ENCODE results near the gene ZBTB1. TPM values are rescaled to one million over a fixed set of nuclear protein-coding genes. Genes with fewer than 3 reads are reported as not detected.
A peak's percentile ranks its signal among the peaks of the same experiment; 100 is the strongest.

Gene ZBTB1
- total RNA-seq, 1 experiment from 2014 or later: 29.4 TPM

GRCh38 chr14:64478634-64479250, 25.8 kb upstream of the ZBTB1 start:
- Mint-ChIP-seq H3K36me3 (ENCODE audit: insufficient read depth, unreplicated experiment) (no peaks in the 10 kb centered on the region), H3K9me3 (ENCODE audit: low read depth, unreplicated experiment) (no peaks in the 10 kb centered on the region), H3K4me3 (ENCODE audit: low read depth, unreplicated experiment) (no peak overlapping the region), H3K27me3 (ENCODE audit: unreplicated experiment) (no peaks in the 10 kb centered on the region), H3K27ac (ENCODE audit: unreplicated experiment) (no peak overlapping the region), H3K4me1 (ENCODE audit: low read depth, unreplicated experiment) (no peaks in the 10 kb centered on the region)
- no TSS peak for BruUV-seq (replicated peaks)
- peak; percentile 17 for TF ChIP-seq CTCF (IDR thresholded peaks at IDR 0.05; ENCODE audit: unreplicated experiment)
- intact Hi-C loops (cut with micrococcal nuclease; ENCODE audit: unreplicated experiment): loop anchor here (1.0 to 5.0 kb wide), 2 partner anchors 46 to 134 kb away; no protein-coding TSS in a partner anchor
- CTCF ChIA-PET: interaction anchor here (0.6 to 2.4 kb wide), 4 partner anchors 60 to 140 kb away, joined by 3 to 18 read pairs (median 3); no protein-coding TSS in a partner anchor
- peak; percentile 9 for DNase-seq

GRCh38 chr14:64488590-64489099, 15.9 kb upstream of the ZBTB1 start:
- Mint-ChIP-seq H3K27me3 (ENCODE audit: unreplicated experiment) (no peaks in the 10 kb centered on the region), H3K4me3 (ENCODE audit: low read depth, unreplicated experiment) (no peak overlapping the region), H3K36me3 (ENCODE audit: insufficient read depth, unreplicated experiment) (no peaks in the 10 kb centered on the region), H3K4me1 (ENCODE audit: low read depth, unreplicated experiment) (no peaks in the 10 kb centered on the region), H3K27ac (ENCODE audit: unreplicated experiment) (no peak overlapping the region), H3K9me3 (ENCODE audit: low read depth, unreplicated experiment) (no peaks in the 10 kb centered on the region)
- no peak for TF ChIP-seq CTCF (IDR thresholded peaks at IDR 0.05; ENCODE audit: unreplicated experiment)
- no TSS peak for BruUV-seq (replicated peaks)
- DNase-seq: no peak
- intact Hi-C loops (cut with micrococcal nuclease; ENCODE audit: unreplicated experiment): no loop called here
- CTCF ChIA-PET: no interaction called here

- Mint-ChIP-seq H3K27me3 (ENCODE audit: unreplicated experiment) (no peaks in the 10 kb centered on the region), H3K4me3 (ENCODE audit: low read depth, unreplicated experiment) (no peak overlapping the region), H3K9me3 (ENCODE audit: low read depth, unreplicated experiment) (no peaks in the 10 kb centered on the region), H3K4me1 (ENCODE audit: low read depth, unreplicated experiment) (no peaks in the 10 kb centered on the region), H3K27ac (ENCODE audit: unreplicated experiment) (no peak overlapping the region), H3K36me3 (ENCODE audit: insufficient read depth, unreplicated experiment) (no peaks in the 10 kb centered on the region)
- CTCF ChIA-PET: no interaction called here
- TF ChIP-seq CTCF (IDR thresholded peaks at IDR 0.05; ENCODE audit: unreplicated experiment): no peak
- BruUV-seq (replicated peaks): no TSS peak
- no peak for DNase-seq
- intact Hi-C loops (cut with micrococcal nuclease; ENCODE audit: unreplicated experiment): no loop called here
Observed at GRCh38 chr14:64491637-64492036, 12.9 kb upstream of the ZBTB1 start.

- no peak for TF ChIP-seq CTCF (IDR thresholded peaks at IDR 0.05; ENCODE audit: unreplicated experiment)
- intact Hi-C loops (cut with micrococcal nuclease; ENCODE audit: unreplicated experiment): no loop called here
- no peak for DNase-seq
- no peak overlapping the region for H3K4me3 Mint-ChIP-seq (ENCODE audit: low read depth, unreplicated experiment)
- H3K27ac Mint-ChIP-seq (ENCODE audit: unreplicated experiment): no peak overlapping the region
- no peaks in the 10 kb centered on the region for H3K9me3 Mint-ChIP-seq (ENCODE audit: low read depth, unreplicated experiment)
- CTCF ChIA-PET: no interaction called here
- no peaks in the 10 kb centered on the region for H3K4me1 Mint-ChIP-seq (ENCODE audit: low read depth, unreplicated experiment)
- no peaks in the 10 kb centered on the region for H3K27me3 Mint-ChIP-seq (ENCODE audit: unreplicated experiment)
- peaks cover 6% of the 10 kb centered on the region for H3K36me3 Mint-ChIP-seq (ENCODE audit: insufficient read depth, unreplicated experiment)
- BruUV-seq (replicated peaks): no TSS peak
Observed at GRCh38 chr14:64493455-64493854, 11.1 kb upstream of the ZBTB1 start.

Measured in Calu3 (cell line).